OCI-LY7 (cell line): ENCODE results near the gene EXO5. TPM values are rescaled to one million over a fixed set of nuclear protein-coding genes. Genes with fewer than 3 reads are reported as not detected.
A peak's percentile ranks its signal among the peaks of the same experiment; 100 is the strongest.

Experiments
- BruUV-seq: library from RNA; stranded (reverse); fragments of 400-500 nt; replicated peaks from 2 replicates; lab custom pipeline; 2021; lab: Mats Ljungman, UMichigan
- CTCF ChIA-PET: fragments of 300-600 bp; sonication (Branson Sonifier 250); formaldehyde crosslinking; loops from one replicate; lab custom pipeline; 2022; ENCODE audit warnings: antibody characterized with exemption; ENCODE audit not compliant: unreplicated experiment; lab: Charles Lee
- POLR2A ChIA-PET: fragments of 300-600 bp; sonication (Branson Sonifier 250); formaldehyde crosslinking; loops from one replicate; lab custom pipeline; 2022; ENCODE audit warnings: antibody characterized with exemption; lab: Charles Lee
- DNase-seq: peaks from one replicate; pipeline ENCODE4 v3.0.0-alpha.2; 2015; ENCODE audit warnings: low spot score
- H2AFZ ChIP-seq: fragments of 200-600 bp; sonication (generic), shearing (Covaris generic); 2 replicates; pipeline ENCODE4 v1.6.1; 2014; ENCODE audit warnings: mild to moderate bottlenecking, antibody characterized with exemption, low read length, moderate library complexity
- H3K27ac ChIP-seq: fragments of 200-600 bp; sonication (generic); 2 replicates; pipeline ENCODE4 v1.5.1; 2014; ENCODE audit warnings: mixed run types, low read depth, mild to moderate bottlenecking, moderate library complexity, low read length, inconsistent platforms; ENCODE audit not compliant: poor library complexity, severe bottlenecking
- H3K36me3 ChIP-seq: fragments of 200-600 bp; sonication (generic); 2 replicates; pipeline ENCODE4 v1.6.1; 2014; ENCODE audit warnings: mild to moderate bottlenecking, antibody characterized with exemption, low read length, moderate library complexity, mixed read lengths; ENCODE audit not compliant: insufficient read depth
- H3K4me1 ChIP-seq: fragments of 200-600 bp; sonication (generic); 2 replicates; pipeline ENCODE4 v1.5.1; 2014; ENCODE audit warnings: mild to moderate bottlenecking, low read length; ENCODE audit not compliant: insufficient read depth, poor library complexity, severe bottlenecking
- H3K4me2 ChIP-seq: fragments of 200-600 bp; sonication (generic); 2 replicates; pipeline ENCODE4 v1.6.1; 2014; ENCODE audit warnings: mild to moderate bottlenecking, low read length
- H3K4me3 ChIP-seq: fragments of 200-600 bp; sonication (generic); 2 replicates; pipeline ENCODE4 v1.5.1; 2014; ENCODE audit warnings: mild to moderate bottlenecking, low read depth, low read length; ENCODE audit not compliant: poor library complexity, severe bottlenecking
- H3K79me2 ChIP-seq: fragments of 200-600 bp; sonication (generic); 2 replicates; pipeline ENCODE4 v1.6.1; 2016; ENCODE audit warnings: low read depth, mild to moderate bottlenecking, low read length, moderate library complexity, mixed read lengths; ENCODE audit not compliant: insufficient read depth
- H3K9me2 ChIP-seq: fragments of 200-600 bp; sonication (generic); 2 replicates; pipeline ENCODE4 v1.6.1; 2016; ENCODE audit warnings: mild to moderate bottlenecking, low read length, mixed read lengths; ENCODE audit not compliant: insufficient read depth
- H3K9me3 ChIP-seq: fragments of 200-600 bp; sonication (generic); 2 replicates; pipeline ENCODE4 v1.6.1; 2014; ENCODE audit warnings: mild to moderate bottlenecking, mixed run types, low read length, mixed read lengths
- H4K20me1 ChIP-seq: fragments of 200-600 bp; sonication (generic); 2 replicates; pipeline ENCODE4 v1.6.1; 2014; ENCODE audit warnings: mild to moderate bottlenecking, antibody characterized with exemption, low read length, moderate library complexity, mixed read lengths; ENCODE audit not compliant: insufficient read depth
- CTCF ChIP-seq: fragments of 200-600 bp; sonication (generic); conservative IDR thresholded peaks from 2 replicates; pipeline ENCODE4 v1.5.1; 2014; ENCODE audit warnings: mild to moderate bottlenecking, antibody characterized with exemption, low read length, moderate library complexity, mixed read lengths
- EZH2phosphoT487 ChIP-seq: fragments of 200-600 bp; sonication (generic); IDR thresholded peaks from 2 replicates; pipeline ENCODE4 v1.6.1; 2018; ENCODE audit warnings: low read depth, borderline replicate concordance, mild to moderate bottlenecking, mixed run types, antibody characterized with exemption, low read length, moderate library complexity, mixed read lengths
- intact Hi-C: fragments of 100-400 bp; cut with micrococcal nuclease; formaldehyde crosslinking; loops from one replicate; pipeline ENCODE4 v1.10.0; 2022; ENCODE audit not compliant: unreplicated experiment
- total RNA-seq, 2 experiments: library from RNA; depleted of rRNA in 1 of 2; stranded (reverse); fragments of >200 nt in 1 of 2; shearing (Covaris generic) in 1 of 2; gene quantifications; 2 replicates each; pipeline ENCODE4 v1.2.3, GENCODE V29; 2014 to 2022

Gene EXO5
- total RNA-seq, 2 experiments from 2014 or later, result 11.2 to 12.7 TPM

GRCh38 chr1:40519517-40519916 is 10.9 kb downstream of the EXO5 start:
- no peaks in the 10 kb centered on the region for H3K9me2 ChIP-seq
- POLR2A ChIA-PET, result no interaction called here
- TF ChIP-seq EZH2phosphoT487 (no peak), CTCF (no peak)
- intact Hi-C loops, result no loop called here
- no peak for DNase-seq
- H3K4me3 ChIP-seq, result no peak overlapping the region
- H3K4me2 ChIP-seq, result no peak overlapping the region
- H3K79me2 ChIP-seq, result no peaks in the 10 kb centered on the region
- H3K27ac ChIP-seq, result no peak overlapping the region
- CTCF ChIA-PET, result no interaction called here
- H3K36me3 ChIP-seq, result peaks cover 14% of the 10 kb centered on the region
- no peaks in the 10 kb centered on the region for H3K9me3 ChIP-seq
- no peak overlapping the region for H2AFZ ChIP-seq
- no peaks in the 10 kb centered on the region for H4K20me1 ChIP-seq
- no TSS peak for BruUV-seq
- H3K4me1 ChIP-seq, result no peaks in the 10 kb centered on the region

GRCh38 chr1:40530735-40531380 is 22.3 kb downstream of the EXO5 start:
- intact Hi-C loops, result loop anchor here (5.0 kb wide), 1 partner anchor 181 kb away; no protein-coding TSS in a partner anchor

More at GRCh38 chr1:40530735-40531380, 22.3 kb downstream of the EXO5 start:
- H3K27ac ChIP-seq, result no peak overlapping the region
- H3K4me2 ChIP-seq, result peak overlapping the region; percentile 96
- DNase-seq, result no peak
- BruUV-seq, result TSS peak; percentile 84
- H2AFZ ChIP-seq, result peak overlapping the region; percentile 100
- no peaks in the 10 kb centered on the region for H3K79me2 ChIP-seq
- peak overlapping the region; percentile 81 for H3K4me3 ChIP-seq
- CTCF ChIA-PET, result interaction anchor here (0.5 kb wide), 1 partner anchor 395 kb away, joined by 3 read pairs; no protein-coding TSS in a partner anchor
- peaks cover 12% of the 10 kb centered on the region for H3K36me3 ChIP-seq
- no peaks in the 10 kb centered on the region for H4K20me1 ChIP-seq
- POLR2A ChIA-PET, result interaction anchor here (0.9 to 1.9 kb wide), 4 partner anchors 18 to 160 kb away, joined by 3 to 9 read pairs (median 5); partner anchors contain the start of genes EXO5 and NFYC
- TF ChIP-seq CTCF (no peak), EZH2phosphoT487 (no peak)
- H3K4me1 ChIP-seq, result peaks cover 15% of the 10 kb centered on the region
- no peaks in the 10 kb centered on the region for H3K9me2 ChIP-seq
- no peaks in the 10 kb centered on the region; the same call in 1 of the 2 replicates for H3K9me3 ChIP-seq
